ENCODE results near the gene STRA6.

Gene STRA6

DNA sequence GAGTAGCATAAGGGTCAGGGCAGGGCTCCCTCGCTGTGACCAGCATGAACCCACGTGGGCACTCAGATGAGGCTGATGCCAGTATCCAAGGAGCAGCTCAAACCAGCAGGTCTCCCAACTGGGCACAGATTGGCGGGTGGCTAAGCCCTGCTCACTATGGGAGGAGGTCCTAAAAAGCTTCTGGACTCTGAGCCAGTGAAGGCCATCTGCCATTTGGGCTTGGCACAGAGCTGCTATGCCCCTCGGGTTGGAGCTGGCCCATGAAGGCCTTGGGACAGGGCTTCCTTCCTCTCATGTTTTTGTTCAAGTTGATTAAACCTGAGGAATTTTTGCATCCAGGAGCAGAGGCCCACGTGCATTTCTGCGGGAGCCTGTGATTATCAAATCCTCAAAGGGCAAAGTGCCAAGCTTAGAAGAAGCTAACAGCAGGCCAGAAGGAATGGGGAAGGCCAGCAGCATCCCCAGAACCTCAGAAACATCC, 4.3 kb upstream of the STRA6 start:
- no peak for DNase-seq

DNA sequence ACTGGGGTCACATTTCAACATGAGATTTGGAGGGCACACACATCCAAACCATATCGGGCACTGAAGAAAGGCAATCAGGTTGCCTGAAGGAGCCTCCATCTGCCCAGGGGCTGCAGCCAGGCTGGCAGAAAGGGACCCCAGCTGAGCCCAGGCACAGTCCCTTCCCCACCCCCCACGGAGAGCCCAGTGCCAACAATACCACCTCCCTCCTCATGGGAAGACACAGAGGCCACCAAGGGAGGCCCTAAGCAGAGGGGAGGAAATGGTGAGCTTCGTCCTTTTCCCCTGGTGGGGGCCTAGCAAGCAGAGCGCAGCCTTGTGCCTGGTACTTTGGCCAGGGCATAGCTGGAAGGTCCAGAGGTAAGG, 3.0 kb upstream of the STRA6 start:
- no peak for DNase-seq

DNA sequence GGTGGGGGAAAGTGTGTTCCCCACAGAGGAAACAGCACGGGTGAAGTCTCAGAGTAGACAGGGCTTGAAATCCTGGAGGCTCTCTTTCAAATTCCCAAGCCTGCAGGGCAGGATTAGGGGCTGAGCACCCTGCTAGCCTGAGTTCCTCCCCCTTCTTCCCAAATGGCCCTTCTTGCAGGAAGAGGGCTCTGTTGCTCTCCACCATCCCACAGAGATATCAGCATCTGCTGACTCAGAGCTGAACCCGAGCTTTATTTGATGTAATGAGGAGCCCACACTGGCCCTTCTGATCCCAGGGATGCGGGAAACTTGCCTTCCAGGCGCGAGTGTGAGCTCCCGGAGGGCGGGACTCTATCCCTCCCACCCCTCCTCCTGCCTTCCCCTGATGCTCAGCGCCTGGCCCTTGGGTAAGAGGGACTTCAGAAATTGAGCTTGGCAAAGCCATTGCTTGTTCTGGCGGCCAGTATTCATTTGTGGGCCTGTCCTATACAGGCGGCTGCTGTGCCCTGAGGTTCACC, 1.4 kb upstream of the STRA6 start:
- DNase-seq: no peak

DNA sequence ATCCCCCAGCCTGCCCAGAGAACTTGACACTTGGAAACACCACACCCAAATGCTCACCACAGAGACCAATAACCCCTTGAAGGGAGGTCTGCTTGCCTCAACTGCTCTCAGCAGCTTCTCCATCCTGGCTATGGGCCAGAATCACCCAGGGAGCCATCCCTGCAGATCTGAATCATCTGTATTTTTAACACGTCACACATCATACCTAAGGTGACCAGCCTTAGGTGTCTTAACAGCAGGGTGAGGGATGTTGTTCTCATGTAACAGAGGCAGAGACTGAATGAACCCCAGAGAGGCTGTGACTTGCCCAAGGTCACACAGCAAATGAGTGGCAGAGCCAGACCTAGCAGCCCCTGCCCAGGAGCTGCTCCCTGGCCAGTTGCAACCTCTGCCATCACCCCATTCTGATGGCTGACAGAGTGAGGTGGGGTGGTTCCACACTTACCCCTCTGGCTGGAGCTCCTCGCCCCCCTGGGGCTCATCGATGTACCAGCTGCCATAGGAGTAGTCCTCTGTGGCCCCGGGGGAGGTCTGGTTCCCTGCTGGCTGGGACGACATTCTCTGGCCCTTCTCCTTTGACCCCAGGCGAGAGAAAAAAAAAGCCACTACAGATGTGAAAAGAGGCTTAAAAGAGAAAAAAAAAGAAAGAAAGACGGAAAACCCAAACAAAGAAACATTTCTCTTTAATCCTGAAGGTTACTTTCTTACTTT, 722 bp downstream of the STRA6 start:
- DNase-seq: no peak

DNA sequence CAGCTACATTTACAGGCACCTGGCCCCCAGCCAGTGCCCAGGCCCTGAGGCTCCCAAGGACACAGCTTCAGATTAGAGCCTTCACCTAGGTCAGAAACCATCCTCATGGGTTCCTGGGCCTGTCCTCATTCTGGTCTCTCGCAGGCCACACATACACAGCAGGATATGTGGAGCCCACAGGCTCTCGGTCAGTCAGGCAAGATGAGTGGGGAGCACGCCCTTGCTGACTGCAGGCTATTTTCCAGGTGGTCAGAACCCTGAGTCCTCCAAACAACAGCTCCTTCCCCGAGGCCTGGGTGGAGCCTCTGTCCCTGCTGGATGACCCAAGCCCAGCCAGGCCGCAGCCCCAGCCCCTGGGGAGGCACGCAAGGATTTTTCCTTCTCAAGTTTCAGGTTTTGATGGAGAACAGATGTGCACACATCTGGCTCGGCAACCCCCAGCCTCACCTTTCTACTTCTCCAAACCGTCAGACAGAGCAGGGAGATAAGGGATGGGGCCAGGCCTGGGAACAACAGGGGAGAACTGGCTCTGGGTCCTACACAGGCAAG, 1.6 kb downstream of the STRA6 start:
- no peak for DNase-seq

DNA sequence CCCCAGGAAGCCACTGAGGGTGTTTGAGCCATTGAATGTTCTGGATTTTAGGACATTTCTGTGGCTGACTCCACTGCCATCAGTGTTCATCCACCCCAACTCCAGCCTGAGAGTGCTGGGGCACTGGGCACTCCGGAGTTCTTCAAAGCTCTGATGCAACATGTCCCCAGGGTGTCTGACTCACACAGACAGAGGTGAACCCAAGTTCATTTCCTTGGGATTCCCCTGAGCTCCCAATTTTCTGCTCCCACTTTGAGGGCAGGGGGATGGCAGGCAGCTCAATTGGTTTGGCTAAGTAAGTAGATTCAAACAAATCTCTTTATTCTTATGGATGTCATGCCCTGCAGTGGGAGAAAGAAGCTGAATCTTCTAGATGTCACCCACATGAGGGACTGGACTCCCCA, 2.2 kb downstream of the STRA6 start:
- no peak for DNase-seq

DNA sequence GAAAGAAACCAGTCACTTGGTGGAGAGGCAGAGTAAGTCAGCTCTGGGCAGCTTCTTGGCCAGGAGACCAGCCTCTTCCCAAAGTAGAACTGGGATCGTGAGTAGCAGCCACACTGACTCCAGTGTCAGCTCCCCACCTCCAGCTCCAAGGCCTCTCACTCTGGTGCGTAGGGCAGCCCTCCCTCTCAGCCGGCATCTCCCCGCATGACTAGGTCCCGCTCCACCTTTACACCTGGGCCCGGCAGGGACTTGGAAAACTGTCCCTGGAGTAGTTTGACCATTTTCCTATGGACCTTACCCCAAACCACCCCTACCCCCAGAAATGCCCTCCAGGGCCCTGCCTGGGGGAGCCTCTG, 3.3 kb downstream of the STRA6 start:
- DNase-seq: no peak

DNA sequence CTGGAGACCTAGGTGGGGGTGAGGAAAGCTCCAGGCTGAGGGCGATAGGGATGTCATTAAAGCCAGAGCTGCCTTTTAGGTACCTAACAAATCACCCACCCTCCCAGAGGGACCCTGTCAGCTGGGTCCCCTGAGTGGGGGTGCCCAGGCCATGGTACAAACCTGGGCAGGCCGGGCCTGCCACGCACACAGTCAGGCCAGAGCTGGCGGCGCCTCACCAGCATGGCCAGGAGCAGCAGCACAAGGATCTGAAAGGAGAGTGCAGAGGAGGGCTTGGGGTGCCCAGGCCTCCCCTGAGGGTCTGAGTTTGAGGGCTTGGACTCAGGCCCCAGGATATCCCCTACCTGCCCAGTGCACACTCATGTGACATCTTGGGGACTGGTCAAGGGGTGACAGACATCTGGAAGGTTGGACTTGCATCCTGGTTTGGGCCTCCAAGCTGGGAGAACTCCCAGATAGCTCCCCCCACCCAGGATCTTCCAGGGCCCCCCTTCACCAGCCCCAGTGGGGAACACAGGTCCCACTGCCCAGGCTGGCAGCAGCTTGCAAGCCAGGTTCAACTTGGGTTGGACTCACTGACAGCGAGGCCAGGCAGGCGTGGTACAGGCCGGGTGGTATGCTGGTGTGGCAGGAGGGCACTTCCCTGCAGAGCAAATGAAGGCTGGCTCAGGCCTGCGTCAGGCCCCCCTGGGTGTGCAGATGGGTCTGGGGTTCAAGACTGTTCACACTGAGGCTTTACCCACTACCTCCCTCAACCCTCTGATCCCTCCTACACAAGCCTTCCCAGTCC, 5.2 kb downstream of the STRA6 start:
- DNase-seq: no peak

DNA sequence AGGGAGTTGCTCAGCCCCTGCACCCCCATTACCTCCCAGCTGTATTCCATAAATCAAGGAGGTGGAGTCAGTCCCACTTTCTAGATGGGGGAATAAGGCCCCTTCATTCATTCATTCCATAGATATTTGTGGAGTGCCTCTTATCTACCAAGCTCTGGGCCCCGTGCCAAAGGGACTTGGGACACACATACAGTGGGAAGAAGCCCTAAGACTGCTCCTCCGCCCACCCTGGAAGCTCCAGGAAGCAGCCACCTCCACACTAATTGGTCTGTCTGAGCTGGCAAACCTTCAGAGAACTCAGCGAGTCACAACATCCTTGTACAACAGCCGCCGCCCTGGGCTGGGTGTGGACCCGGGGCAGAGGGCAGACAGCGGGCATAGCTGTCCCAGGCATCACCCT, 6.4 kb downstream of the STRA6 start:
- DNase-seq: no peak

DNA sequence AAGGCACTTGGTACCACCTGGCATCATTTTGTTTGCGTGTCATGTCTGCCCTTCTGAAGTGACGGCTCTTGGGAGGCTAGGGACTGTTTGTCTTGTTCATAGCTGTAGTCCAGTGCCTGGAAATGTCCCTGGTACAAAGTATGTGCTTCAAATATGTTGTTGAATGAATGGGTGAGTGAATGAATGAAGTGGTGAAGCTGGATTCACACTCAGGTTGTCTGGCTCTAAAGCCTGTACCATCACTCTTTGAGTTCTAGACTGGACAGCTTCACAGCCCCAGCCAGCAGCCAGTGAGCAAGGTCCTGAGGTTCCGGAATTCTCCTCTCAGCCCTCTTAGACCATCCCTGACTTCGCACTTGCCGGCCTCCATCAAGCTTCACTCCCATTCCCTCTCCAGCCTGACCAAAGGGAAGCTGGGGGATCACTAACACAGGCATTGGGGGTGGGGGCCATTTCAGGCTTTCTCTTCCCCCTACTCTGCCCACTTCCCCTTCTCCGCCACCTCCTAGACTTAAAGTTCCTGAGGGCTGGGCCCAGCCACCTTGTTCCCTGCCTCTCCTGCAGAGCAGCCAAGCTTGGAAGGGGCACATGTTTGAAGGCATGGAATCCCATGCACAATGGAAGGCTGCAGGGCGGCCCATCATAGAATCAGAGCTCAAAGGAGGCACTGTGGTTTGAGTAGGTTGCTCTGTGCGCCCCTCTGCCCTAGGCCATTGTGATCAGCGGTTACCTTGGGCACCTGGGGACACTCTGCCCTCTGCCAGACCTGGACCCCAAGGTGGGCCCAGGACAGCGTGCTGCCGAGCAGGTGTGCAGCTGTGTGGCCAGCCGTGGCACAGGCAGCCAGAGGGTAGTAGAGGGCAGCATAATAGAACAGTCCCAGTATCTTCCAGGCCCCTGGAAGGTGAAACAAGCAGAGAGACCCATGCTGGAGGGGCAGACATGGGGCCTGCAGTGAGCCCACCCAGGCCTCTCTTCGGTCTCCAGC, 7.7 kb downstream of the STRA6 start:
- no peak for DNase-seq

DNA sequence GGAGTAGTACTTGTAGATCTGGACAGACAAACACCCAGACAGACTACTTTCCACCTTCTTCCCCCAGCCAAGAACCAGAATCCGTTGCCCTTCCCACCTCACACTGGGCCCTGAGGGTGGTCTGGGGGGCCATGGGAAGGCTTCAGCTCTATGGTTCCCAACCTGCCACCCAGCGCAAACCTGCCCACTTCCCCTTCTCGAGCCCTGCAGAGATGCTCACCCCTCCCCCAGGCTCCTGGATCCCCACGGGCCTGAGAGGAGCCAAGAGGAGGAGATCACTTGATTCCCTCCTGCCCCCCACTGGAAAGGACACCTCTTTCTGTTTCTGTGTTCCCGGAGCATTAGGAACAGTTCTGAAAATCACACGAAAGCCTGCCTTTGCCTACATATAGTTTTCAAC, 8.7 kb downstream of the STRA6 start:
- no peak for DNase-seq

DNA sequence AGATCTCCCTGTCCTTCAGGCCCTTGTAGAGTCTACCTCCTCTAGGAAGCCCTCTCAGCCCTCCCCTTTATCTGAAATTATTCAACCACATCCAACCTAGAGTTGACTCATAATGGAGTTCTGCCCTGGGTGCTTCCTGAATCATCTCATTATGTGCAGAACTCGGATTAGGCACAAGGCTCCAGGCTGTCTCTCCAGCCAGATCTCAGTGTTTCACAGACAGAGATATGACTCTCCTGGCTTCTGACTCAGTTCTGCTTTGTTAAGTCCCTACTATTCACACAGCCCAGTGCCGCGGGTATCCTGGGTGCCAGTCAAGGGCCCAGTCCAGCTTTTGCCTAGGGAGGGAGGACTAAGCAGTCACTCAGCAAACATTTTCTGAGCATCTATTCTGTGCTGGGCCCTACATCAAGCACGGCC, 9.3 kb downstream of the STRA6 start:
- DNase-seq: no peak

DNA sequence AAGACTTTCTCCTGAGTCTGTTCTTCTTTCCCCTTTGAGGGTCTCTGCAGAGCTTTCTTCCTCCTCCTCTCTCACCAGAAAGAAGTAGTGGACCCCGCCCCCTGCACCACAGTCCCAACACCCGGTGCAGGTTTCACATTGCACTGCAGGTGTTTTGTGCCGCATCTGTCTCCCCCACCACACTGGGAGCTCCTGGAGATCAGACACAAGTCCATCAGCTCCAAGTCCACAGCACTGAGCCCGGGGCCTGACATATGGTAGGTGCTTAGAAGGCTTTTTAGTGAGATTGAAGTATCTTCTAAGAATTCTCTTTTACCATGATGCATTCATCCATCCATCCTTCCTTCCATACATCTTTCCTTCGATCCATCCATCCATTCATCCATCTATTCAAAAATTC, 9.8 kb downstream of the STRA6 start:
- DNase-seq: no peak

DNA sequence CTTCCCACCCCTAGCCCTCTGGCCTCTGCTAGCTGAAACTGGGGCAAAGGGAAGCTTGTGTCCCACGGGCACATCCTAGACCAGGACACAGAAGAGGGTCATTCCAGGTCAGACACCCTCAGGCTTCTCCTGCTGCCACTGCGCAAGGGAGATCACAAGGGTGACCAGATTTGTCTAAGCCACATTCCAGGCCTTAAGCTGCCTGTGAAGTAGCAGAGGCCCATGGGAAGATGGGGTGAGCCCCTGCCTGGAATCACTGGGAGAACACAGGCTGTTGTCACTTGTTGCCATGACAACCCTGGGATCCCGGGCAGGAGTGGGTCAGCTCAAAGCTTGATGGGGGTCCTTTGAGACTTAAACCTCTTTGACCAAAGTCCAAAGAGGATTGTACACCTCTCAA, 10.8 kb downstream of the STRA6 start:
- no peak for DNase-seq

DNA sequence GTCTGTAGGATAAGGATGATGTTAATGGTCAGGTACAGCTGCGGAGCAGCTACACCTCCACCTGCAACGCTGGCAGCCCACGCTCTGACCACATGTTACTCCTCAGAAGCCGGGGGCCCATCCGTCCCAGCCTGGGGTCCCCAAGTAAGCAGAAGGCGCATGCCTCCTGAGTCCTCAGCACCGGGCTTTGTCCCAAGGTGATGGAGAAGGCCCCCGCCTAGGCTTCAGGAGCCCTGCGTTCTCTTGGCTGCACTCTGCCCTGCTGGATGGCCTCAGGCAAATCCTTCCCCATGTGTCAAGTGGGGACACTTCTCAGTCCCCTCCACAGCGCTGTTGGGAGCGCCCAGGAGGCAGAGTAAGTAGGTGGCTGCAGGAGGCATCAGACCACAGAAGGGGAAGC, 14.4 kb downstream of the STRA6 start:
- DNase-seq: no peak

DNA sequence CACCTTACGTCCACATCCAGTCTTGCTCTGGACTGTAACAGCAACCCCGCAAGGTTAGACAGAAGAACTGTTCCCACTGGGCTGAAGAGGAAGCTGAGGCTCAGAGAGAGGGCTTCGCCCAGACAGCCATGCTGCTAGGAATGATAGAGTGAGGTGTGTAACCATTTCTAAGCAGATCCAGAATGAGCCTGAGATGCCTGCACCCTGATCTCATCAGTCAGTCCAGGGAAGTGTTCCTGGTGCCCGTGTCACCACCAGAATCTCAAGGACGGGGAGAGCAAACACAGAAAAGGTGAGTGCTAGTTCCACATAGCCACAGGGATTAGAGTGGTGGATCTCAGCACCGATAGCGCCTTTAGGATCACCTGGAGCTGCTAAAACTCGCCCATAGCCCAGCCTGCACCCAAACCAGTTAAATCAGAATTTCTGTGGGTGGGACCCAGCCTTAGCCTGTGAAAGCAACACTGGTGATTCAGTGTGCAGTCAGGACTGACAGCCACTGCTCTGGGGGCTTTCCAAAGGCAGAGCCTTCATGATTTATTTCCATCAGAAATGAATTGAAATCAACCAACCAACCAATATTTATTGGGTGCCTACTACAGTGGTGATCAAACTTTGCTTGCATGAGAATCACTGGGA, 16.8 kb downstream of the STRA6 start:
- DNase-seq: no peak

DNA sequence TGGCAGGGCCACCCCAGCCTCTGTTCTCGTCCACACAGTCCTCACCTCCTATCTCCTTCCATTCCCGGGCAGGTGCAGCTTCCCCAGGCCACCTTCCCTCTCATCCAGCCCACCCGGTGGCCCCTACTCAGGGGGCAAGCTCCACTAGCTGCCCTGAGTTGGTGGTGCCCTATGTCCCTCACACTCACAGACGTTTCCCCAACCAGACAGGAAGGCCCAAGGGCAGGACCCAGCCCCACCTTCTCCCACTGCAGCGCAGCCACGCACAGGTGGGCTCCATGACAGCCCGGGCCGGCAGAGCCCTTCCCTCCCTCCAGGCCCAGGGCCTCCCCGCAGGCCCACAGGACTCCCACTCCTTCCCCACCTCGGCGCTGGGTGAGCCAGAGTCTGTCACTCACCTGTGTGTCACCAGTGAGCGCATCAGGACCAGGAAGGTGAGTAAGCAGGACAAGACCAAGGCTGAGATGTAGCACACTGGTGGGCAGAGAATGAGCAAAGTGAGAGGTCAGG, 17.9 kb downstream of the STRA6 start:
- DNase-seq: no peak

DNA sequence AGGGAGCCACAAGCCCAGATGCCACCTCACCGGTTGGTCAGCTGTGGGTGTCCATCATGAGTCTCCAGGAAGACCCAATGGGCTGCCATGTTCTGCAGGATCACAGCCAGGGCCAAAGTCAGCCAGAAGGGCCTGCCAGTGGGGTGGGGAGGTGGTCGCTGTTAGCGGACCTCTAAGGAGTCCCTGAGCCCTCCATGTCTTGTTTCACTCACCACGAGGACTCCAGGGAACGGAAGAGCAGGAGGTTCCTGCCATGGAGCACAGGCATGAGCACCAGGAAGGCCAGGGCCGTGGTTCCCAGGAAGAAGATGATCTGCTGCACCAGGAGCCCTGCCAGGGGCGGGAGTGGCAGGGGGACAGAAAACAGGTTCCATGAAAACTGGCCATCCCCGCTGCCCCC, 20.5 kb downstream of the STRA6 start:
- no peak for DNase-seq

DNA sequence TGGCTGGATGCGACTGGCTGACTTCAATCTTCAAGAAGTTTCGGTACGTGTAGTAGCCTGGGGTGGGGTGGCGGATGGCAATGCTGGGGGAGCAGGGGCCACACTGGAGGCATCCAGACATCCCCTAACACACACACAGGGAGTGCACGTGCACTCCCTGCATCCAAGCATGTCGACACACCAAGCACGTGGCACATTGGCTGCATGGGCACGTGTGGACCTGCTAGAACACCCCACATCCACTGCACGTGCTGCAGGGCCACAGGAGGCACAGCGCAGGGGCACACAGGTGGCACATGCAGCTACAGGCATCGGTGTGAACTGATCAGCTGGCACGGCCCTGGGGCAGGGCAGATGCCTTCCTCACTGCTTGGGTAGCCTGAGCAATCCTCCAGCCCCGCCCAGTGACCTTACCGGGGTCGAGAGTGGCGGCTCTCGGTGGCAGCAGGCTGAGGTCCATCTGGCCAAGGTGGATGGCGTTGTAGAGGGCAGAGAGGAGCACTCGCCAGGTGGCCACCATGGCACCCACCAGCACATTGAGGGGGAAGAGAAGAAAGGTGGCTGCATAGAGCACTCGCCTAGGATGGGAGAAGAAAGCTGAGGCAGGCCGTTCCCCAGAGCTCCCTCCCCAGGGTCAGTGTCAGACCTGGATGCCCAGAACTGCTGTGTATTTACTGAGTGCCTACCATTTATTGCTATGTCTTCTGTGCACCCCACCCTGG, 21.5 kb downstream of the STRA6 start:
- DNase-seq: no peak

DNA sequence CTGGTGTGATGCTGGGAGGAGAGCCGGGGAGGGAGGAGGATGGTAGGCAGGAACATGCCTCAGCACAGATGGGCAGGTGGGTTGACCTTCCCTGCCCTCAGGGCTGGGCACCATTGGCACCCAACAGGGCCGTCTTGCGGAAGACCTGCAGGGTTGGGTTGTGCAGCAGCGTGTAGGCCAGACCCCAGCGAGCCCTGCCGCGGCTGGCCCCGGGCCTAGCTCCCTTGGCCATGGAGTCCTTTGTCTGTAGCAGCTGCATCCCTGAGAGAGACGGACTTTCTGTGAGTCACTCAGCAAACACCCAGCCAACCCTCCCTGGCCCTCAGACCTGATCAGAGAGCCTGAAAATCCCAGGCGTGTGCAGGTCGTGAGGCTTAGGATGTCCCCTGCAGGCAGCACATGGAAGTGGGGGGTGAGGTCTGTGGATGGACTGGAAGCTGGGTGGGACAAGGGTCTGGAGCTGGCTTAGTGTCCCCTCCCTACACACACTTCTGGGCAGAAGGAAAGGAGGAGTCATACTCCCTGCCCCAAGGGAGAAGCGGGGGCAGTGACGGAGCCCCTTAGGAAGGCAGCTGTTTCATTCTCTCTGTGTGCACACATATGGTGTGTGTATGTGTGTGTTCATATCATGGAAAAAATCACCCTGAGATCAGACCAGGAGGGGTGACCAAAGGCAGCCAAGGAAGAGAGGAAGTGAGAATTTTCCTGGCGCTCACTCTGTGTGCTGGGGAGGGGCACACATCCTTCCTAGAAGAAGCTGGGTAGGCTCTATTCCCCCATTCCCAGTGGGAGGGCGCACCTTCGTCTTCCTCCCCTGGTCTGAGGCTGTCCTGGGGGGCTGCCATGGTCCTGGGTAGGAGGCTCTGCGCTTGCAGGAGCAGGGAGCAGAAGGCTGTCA, 22.4 kb downstream of the STRA6 start:
- DNase-seq: no peak
